ENCODE measurements around the gene CD46.
"Not testable (repeated sequence)": the region's sequence is repeated elsewhere in the genome, so short reads cannot be mapped to it uniquely, and the experiment has no call there.

CD46 gene

DNA sequence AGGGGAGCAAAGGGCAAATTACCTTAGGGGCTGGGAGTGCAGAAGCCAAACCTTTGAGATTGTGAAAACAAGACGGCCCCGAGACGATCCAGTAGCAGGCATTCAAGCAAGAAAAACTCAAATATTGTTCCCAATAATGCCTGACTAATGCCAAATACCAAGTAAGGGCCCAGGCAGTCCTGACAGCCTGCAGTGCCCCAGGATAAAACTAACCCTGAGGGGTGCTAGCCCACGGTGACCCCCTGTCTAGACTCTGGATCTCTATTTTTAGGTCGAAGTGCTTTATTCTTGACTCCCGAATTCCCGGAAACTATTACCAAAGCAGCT, 428 bp upstream of the CD46 start:
- not testable (repeated sequence) for DNase-seq (ENCODE audit: low read depth)

DNA sequence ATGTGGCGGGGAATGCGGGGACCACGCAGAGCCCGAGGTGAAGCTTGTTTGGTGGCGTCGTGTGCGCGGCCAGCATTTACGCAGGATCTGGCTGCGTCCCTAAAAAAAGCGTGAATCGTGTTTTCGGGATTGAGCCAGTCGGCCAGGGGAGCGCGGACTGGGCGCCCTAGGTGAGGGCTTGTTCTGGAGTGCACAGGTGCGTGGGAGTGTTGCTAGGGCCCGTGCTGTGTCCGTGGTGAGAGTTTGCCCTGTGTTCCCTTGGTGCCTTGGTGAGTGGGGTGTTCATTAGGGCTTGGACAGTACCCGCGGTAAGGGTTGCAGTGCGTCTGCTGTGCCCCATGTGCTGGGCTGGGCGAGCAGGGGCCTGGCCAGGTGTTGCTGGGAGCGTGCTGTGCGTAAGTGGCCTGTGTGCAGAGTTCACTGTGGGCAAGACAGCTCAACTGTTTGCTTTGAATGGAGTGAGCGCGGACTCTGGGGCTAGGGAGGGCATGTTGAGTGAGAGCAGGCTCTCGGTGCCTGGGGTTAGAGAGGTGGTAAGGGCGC, 673 bp downstream of the CD46 start:
- DNase-seq (ENCODE audit: low read depth): no peak

DNA sequence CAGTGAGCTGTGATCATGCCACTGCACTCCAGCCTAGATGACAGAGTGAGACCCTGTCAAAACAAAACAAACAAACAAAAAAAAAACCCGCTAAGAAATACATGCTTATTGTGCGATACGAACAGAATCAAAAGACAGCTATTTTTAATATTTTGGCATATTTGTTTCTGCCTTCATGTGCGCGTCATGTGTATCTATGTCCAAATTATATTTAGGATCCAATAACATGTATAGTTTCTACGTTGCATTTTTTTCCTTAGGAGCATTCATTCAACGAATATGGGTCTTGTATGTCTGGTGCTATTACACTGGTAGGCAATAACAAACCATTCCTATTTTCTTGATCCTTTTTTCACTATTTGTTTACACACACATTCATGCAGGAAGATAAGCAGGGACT, 1.8 kb downstream of the CD46 start:
- DNase-seq (ENCODE audit: low read depth): no peak

DNA sequence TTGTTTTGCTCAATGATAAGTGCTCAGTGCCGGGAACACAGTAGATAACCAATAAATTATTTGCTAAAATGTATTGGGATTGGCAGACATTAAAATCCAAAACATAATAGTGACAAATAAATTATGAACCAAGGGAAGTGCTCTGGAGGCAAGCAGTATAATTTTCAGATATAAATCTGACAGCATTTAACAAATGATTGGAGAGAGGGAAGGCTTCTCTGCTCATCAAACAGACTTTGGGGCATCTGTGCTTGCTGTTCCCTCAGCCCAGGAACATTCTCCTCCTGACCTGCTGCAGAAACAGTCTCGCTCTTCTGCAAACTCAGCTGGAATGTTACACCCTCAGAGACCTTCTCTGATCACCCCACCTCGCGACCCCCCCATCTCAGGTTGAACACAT, 2.2 kb downstream of the CD46 start:
- no peak for DNase-seq (ENCODE audit: low read depth)

DNA sequence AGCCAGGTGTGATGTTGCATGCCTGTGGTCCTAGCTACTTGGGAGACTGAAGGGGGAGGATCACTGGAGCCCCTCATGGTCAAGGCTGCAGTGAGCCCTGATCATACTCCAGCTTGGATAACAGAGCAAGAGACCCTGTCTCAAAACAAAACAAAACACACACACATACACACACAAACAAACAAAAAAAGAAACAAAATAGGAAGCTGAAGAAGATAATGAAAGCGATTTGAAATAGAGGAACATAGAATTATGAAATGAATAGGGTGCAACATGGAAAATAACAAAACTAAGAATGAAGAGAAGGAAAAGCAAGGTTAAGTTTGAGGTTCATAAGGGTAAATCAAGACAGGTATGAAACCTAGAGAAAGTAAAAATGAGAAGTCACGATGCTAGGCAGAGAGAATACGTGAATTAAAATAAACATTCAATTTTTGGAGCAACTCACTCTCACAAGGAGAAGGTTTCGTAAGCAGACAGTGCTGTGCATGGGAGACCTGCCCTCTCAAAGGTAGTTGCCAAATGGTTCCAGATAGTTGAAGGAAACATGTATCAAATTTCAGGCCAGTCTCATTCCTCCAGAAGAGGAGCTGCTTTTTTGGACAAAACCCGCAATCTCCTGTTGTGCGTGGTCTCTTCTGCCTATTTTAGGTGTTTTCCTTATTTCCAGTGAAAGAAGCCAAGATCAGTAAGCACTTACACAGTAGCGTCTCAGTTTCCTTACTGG, 3.3 kb downstream of the CD46 start:
- no peak for DNase-seq (ENCODE audit: low read depth)

DNA sequence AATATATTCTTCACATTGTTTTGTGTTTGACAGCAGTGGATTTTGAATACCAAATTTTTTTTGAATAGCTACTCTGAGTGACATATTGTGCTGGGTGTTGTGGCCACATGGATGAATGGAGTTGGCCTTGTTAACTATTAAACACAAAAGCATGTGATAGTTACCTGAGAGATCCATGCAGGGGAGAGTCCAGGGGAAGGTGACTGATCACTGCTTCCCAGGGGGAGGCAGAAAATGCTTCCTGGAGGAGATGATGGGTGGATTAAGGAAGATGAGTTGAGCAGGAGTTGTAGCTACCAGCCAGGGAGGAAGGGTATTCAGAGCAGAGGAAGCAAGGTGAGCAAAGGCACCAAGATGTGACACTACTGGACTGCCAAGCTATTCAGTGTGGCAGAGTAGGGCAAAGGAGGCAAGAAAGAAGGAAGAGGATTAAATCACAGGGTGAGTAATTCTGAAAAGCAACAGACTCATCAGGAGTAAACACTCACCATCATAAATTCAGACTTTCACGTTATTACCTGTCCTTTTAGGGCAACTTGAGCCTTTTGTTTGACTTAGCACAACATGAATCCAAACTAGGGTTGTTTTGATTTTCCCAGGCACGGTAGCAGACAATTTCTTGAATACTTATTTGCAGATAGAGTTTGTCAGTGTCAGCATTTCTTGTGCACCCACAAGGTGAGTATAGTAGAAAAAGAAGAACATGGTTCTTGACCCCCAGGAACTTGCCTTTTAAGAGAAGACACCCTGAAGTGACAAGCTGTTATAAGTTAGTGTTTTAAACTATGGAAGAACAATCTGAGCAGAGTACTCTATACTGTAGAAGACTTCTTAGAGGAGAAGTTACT, 4.2 kb downstream of the CD46 start:
- no peak for DNase-seq (ENCODE audit: low read depth)

DNA sequence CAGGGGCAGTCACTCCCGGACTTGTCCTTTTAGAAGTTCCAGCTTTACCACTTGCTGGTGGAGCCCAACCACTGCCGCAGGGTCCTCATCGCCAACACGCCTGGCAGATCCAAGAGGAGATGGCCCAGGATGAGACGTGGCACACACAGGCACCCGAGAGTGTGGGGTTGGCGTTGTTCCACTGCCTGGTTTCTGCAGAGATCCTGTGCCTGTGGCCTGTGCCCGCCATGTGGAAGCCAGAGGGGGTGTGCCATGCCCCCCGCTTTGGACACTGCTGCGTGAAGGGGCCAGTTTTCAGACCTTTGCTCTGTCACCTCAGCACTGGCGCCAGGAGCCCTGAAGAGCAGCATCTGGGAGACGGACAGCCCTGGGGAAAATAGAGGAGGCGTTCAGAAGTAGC, 10.8 kb downstream of the CD46 start:
- DNase-seq (ENCODE audit: low read depth): no peak

DNA sequence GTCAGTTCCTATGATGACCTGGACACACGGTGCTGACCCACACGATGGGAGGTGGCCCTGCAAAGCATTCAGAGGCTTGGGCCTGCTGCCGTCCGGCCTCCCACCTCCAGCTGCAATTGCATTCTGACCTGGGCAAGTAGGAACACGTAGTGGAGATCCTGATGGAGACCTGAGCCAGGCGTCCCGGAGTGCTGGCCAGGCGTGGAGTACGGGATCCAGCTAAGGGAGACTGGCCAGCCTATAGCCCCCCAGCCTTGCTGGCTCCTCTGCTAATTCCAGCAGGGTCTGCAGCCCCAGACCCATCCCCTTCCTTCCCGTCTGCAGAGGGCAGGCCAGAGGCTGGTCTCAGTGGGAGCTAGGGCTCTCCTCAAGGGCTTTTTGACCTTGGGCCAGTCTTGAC, 11.2 kb downstream of the CD46 start:
- no peak for DNase-seq (ENCODE audit: low read depth)

DNA sequence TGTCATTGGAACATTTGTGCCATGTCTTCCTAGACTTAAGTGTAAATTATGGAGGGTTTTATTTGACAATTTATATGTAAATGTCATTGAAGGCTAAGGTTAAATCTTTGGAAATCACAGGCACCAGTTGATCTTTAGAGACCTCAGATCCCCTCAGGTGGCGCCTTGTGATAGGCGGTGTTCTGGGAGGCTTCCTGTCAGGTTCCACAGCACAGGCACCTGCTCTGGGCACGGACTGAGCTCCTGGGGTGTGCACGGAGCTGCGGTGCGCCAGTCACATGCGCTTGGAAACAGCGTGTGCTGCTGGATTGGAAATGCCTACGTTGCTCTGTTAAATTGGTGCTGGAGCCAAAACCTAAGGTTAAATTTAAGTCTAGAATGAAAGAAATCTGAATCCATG, 12.1 kb downstream of the CD46 start:
- no peak for DNase-seq (ENCODE audit: low read depth)

DNA sequence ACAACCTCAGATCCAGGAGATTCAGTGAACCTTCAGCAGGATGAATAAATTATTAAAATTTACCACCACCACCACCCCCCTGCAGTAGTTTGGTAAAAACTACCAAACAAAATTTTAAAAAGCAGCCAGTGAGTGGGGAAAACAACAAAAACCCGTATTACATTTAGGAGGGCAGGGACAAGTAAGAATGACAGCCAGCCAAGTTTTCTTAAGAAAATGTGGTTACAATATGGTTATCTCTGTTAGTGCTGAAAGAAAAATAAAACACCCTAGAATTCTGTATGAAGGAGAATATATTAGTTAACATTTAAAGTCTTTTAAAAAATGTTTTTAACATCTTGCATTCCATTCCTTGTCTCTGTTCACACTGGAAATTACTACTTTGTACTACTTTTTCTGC, 14.7 kb downstream of the CD46 start:
- no peak for DNase-seq (ENCODE audit: low read depth)

DNA sequence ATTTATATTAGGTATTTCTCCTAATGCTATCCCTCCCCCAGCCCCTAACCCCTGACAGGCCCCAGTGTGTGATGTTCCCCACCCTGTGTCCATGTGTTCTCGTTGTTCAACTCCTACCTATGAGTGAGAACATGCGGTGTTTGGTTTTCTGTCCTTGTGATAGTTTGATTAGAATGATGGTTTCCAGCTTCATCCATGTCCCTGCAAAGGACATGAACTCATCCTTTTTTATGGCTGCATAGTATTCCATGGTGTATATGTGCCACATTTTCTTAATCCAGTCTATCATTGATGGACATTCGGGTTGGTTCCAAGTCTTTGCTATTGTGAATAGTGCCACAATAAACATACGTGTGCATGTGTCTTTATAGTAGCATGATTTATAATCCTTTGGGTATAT, 18.7 kb downstream of the CD46 start:
- not testable (repeated sequence) for DNase-seq (ENCODE audit: low read depth)

DNA sequence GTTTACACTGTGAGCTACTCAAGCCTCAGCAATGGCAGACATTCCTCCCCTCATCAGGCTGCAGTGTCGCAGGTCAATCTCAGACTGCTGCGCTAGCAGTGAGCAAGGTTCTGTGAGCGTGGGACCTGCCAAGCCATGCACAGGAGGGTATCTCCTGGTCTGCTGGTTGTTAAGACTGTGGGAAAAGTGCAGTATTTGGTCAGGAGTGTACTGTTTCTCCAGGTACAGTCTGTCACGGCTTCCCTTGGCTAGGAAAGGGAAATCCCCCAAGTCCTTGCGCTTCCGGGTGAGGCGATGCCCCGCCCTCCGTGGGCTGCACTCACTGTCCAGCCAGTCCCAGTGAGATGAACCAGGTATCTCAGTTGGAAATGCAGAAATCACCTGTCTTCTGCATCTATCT, 24.2 kb downstream of the CD46 start:
- DNase-seq (ENCODE audit: low read depth): not testable (repeated sequence)

DNA sequence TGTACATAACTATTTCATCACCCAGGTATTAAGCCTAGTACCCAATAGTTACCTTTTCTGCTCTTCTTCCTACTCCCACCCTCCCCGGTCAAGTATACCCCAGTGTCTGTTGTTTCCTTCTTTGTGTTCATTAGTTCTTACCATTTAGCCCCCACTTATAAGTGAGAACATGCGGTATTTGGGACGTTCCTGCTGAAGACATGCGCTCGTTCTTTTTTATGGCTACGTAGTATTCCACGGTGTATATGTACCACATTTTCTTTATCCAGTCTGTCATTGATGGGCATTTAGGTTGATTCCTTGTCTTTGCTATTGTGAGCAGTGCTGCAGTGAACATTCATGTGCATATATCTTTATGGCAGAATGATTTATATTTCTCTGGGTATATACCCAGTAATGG, 25.6 kb downstream of the CD46 start:
- not testable (repeated sequence) for DNase-seq (ENCODE audit: low read depth)

DNA sequence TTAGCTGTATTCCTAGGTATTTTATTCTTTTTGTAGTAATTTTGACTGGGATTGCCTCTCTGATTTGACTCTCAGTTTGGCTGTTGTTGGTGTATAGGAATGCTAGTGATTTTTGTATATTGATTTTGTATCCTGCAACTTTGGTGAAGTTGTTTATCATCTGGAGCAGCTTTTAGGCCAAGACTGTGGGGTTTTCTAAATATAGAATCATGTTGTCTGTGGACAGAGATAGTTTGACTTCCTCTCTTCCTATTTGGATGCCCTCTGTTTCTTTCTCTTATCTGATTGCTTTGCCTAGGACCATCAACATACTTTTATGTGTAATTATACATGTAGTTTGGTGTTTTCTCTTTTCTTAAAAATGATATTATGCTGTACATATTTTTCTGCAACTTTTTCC, 27.2 kb downstream of the CD46 start:
- no peak for DNase-seq (ENCODE audit: low read depth)

DNA sequence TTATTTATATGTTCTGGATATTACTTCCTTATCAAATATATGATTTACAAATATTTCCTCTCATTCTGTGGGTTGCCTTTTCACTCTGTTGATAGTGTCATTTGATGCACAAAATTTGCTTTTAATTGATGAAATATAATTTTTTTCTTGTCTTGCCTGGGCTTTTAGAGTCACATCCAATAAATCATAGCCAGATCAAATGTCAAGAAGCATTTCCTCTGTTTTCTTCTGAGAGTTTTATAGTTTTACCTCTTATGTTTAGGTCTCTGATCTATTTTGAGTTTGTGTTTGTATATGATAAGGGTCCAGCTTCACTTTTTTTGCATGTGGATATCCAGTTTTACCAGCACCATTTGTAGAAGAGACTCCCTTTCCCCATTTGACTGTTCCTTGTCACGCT, 29.5 kb downstream of the CD46 start:
- no peak for DNase-seq (ENCODE audit: low read depth)

DNA sequence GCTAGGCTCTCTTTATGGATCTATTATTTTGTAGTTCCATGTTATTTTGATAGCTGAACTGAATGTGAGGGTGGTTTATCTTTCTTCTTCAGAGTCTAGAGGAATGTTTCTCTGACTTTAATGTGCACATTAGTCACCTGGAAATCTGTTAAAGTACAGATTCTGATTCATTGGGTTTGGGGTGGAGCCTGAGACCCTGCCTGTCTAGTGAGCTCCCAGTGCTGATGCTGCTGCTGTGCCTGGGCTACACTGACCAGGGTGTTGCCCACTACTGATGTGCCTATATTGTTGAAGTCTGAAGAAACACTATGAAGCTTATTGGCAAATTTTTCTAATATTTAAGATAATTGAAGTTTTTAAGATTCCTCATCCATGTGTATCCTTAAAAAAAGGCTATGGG, 35.9 kb downstream of the CD46 start:
- no peak for DNase-seq (ENCODE audit: low read depth)

DNA sequence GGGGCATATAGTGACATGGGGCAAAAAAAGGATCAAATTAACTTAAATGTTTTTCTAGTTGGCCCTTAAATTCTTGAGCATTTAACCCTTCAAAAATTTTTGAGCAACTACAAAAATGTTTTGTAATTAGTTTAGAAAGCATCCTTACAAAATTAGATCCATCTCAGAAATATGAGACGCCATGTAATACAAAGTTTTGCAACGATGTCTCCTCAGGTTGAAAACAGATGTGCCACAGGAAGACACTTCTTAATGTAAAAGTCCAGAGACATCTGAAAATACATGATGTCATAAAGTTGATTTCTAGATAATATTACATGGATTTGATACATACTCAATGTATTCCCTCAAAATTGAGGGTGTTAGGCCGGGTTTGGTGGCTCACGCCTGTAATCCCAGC, 37.5 kb downstream of the CD46 start:
- DNase-seq (ENCODE audit: low read depth): no peak

DNA sequence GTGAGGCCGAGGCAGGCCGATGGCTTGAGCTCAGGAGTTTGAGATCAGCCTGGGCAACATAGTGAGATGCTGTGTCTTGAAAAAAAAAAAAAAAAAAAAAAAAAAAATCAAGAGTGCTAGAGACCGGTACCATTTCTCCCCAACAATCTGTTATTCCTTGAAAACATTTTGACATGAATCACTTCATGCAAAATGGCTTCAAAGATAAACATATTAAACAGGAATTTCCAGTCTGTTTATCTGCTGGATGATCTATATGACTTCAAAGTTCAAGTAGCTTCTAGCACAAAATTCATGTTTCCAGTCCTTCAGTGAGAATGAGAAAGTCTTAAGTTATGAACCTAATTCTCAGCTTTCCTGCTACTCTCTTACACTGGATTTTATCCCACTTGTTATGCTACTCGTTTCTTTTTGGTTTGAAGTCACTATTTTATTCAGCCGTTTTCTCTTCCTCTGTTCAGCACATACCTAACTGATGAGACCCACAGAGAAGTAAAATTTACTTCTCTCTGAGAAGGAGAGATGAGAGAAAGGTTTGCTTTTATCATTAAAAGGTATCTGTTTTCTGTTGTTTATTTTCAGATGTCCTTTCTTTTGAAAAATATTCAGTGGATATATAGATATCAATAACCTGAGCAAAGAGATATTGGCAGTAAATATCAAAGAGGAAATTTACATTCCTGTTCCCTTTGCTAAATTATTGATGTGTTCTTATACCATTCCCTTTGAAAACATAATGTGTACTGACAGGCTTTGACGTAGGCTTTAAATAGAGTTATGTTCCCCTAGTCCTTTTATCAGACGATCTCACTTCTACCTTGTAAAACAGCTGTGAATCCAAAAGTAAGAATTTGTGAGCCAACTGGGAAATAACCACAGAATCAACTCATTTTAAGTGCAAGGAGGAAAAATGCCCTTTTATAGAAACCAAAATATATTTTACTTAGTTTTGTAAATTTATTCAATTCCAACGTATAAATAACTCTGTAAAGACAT, 38.2 kb downstream of the CD46 start:
- DNase-seq (ENCODE audit: low read depth): no peak

DNA sequence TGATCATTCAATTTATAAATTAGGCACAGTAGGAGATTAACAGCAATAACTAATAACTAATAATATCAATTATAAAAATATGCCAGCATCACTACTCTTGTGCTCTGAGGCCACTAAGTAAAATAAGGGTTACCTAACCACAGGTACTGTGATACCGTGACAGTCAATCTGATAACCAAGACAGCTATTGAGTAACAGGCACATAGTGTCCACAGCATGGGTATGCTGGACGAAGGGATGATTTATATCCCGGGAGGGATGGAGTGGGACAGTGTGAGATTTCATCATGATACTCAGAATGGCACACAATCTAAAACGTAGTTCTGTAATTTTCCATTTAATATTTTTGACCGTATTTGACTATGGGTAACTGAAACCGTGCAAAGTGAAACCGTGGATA, 39.4 kb downstream of the CD46 start:
- no peak for DNase-seq (ENCODE audit: low read depth)

DNA sequence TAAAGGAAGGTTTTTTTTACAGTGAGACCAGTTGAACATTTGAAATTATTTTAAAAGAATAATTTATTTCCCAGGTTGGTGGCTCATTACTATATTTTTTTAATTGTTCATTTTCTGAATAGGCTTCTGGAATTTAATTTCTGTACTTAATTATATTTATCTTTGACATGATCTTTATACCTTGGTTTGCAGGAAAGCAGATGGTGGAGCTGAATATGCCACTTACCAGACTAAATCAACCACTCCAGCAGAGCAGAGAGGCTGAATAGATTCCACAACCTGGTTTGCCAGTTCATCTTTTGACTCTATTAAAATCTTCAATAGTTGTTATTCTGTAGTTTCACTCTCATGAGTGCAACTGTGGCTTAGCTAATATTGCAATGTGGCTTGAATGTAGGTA, 41.5 kb downstream of the CD46 start:
- DNase-seq (ENCODE audit: low read depth): no peak

DNA sequence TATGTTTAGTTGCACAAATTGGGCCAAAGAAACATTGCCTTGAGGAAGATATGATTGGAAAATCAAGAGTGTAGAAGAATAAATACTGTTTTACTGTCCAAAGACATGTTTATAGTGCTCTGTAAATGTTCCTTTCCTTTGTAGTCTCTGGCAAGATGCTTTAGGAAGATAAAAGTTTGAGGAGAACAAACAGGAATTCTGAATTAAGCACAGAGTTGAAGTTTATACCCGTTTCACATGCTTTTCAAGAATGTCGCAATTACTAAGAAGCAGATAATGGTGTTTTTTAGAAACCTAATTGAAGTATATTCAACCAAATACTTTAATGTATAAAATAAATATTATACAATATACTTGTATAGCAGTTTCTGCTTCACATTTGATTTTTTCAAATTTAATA, 43.0 kb downstream of the CD46 start:
- DNase-seq (ENCODE audit: low read depth): no peak

DNA sequence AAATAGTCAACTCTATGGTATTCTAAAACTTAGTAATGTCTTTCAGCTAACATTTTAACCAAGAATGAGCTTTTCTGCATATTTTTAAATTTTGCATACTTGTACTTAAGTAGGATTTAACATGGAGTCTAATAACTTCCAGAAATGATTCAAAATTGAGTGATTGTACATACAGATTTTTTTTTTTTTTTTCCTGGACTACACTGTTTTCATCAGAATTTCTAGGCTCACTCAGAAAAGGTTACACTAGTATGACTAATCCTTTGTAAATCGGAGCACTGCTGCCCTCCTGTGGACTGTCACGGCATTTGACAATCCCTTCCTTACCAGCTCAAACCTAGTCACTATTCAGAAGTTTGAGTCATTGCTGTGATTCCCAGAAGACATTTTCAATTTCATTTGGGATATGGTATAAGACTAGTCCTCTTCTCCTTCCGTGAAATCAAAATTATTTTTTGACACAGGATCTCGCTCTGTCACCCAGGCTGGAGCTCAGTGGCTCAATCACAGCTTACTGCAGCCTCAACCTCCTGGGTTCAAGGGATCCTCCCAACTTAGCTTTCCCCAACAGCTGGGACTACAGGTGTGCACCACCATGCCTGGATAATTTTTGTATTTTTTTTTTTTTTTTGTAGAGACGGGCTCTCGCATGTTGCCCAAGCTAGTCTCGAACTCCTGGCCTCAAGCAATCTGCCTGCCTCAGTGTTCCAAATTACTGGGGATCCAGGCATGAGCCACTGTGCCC, 45.5 kb downstream of the CD46 start:
- DNase-seq (ENCODE audit: low read depth): peak; percentile 62

All from activated T-helper 9 cell treated with anti-CD3 and anti-CD28 coated beads, Interleukin-2, amount 50 U/mL, for 16 hours (primary cell).